SK-N-SH (cell line): Measurements from ENCODE around the gene ZNF646. TPM values are rescaled to one million over a fixed set of nuclear protein-coding genes. Genes with fewer than 3 reads are reported as not detected.

Experiments
- CTCF ChIA-PET: fragments of 300-600, 350-600 bp; formaldehyde crosslinking; extraction: SDS; loops from one replicate; lab custom pipeline; 2021; lab: Yijun Ruan, JAX
- POLR2A ChIA-PET: fragments of 350-600 bp; sonication (Branson Sonifier 250); formaldehyde crosslinking; extraction: SDS; loops from one replicate; lab custom pipeline; 2020; ENCODE audit warnings: antibody characterized with exemption, inconsistent platforms; lab: Yijun Ruan, JAX
- DNase-seq: peaks from one replicate; pipeline ENCODE4 v3.0.0; 2012
- H2AFZ ChIP-seq: fragments of 200-600 bp; sonication (generic); 2 replicates; pipeline ENCODE4 v1.8.1; 2016; ENCODE audit warnings: antibody characterized with exemption, mild to moderate bottlenecking, low read depth
- H3F3A ChIP-seq: fragments of 200-600 bp; sonication (generic); replicated peaks from 2 replicates; pipeline ENCODE3; 2016; ENCODE audit warnings: antibody characterized with exemption, mild to moderate bottlenecking; ENCODE audit not compliant: insufficient read depth
- H3K27ac ChIP-seq, 2 experiments: fragments of 200-500 bp in 1 of 2; fragments of 200-600 bp in 1 of 2; sonication (Bioruptor generic) in 1 of 2; sonication (generic), shearing (Covaris generic) in 1 of 2; 2 replicates each; pipeline versions ENCODE4 v1.5.1 to v1.6.1; 2014 to 2016; ENCODE audit warnings: low read depth in 2 of 2, inconsistent platforms in 1 of 2, low read length in 1 of 2, mild to moderate bottlenecking in 1 of 2, mixed read lengths in 1 of 2
- H3K27me3 ChIP-seq: fragments of 200-600 bp; sonication (generic), shearing (Covaris generic); 2 replicates; pipeline ENCODE4 v1.6.1; 2016; ENCODE audit warnings: mixed run types; ENCODE audit not compliant: insufficient read depth
- H3K36me3 ChIP-seq, 2 experiments: fragments of 200-500 bp in 1 of 2; fragments of 200-600 bp in 1 of 2; sonication (Bioruptor generic) in 1 of 2; sonication (generic) in 1 of 2; replicated peaks in 1 of 2; 2 replicates each; pipeline versions ENCODE3 to v1.5.1; 2014 to 2016; ENCODE audit warnings: low read length in 1 of 2, mild to moderate bottlenecking in 1 of 2; ENCODE audit not compliant: insufficient read depth in 2 of 2, control insufficient read depth in 1 of 2
- H3K4me1 ChIP-seq, 2 experiments: fragments of 200-500 bp in 1 of 2; fragments of 200-600 bp in 1 of 2; sonication (Bioruptor generic) in 1 of 2; sonication (generic), shearing (Covaris generic) in 1 of 2; 2 replicates each; pipeline versions ENCODE4 v1.5.1 to v1.6.1; 2014 to 2016; ENCODE audit warnings: low read depth in 1 of 2, low read length in 1 of 2, mixed run types in 1 of 2; ENCODE audit not compliant: insufficient read depth in 2 of 2, control insufficient read depth in 1 of 2
- H3K4me2 ChIP-seq: fragments of 200-600 bp; sonication (generic), shearing (Covaris generic); 2 replicates; pipeline ENCODE4 v1.6.1; 2017; ENCODE audit warnings: mixed run types
- H3K4me3 ChIP-seq, 2 experiments: fragments of 200-500 bp in 1 of 2; fragments of 200-600 bp in 1 of 2; sonication (Bioruptor generic) in 1 of 2; sonication (generic), shearing (Covaris generic) in 1 of 2; 2 replicates each; pipeline versions ENCODE4 v1.5.1 to v1.8.1; 2014 to 2016; ENCODE audit warnings: low read depth in 2 of 2, inconsistent platforms in 1 of 2, low read length in 1 of 2, mild to moderate bottlenecking in 1 of 2, mixed read lengths in 1 of 2, moderate library complexity in 1 of 2
- H3K79me2 ChIP-seq: fragments of 200-600 bp; sonication (generic); 2 replicates; pipeline ENCODE4 v1.8.1; 2017; ENCODE audit warnings: mild to moderate bottlenecking; ENCODE audit not compliant: insufficient read depth
- H3K9ac ChIP-seq: fragments of 200-600 bp; sonication (generic); 2 replicates; pipeline ENCODE4 v1.6.1; 2017; ENCODE audit warnings: mixed run types
- H3K9me2 ChIP-seq: fragments of 200-600 bp; sonication (generic); 2 replicates; pipeline ENCODE4 v1.6.1; 2017; ENCODE audit warnings: mixed run types
- H3K9me3 ChIP-seq: fragments of 200-600 bp; sonication (generic); 2 replicates; pipeline ENCODE4 v1.6.1; 2017; ENCODE audit warnings: mixed run types, mild to moderate bottlenecking, moderate library complexity
- H4K20me1 ChIP-seq: fragments of 200-600 bp; sonication (generic); 2 replicates; pipeline ENCODE4 v1.6.1; 2017; ENCODE audit warnings: mild to moderate bottlenecking, mixed run types; ENCODE audit not compliant: insufficient read depth
- CHD2 ChIP-seq: fragments of 150-350 bp; IDR thresholded peaks from 2 replicates; pipeline ENCODE4 v1.6.1; 2018; ENCODE audit warnings: low read length; ENCODE audit not compliant: partially characterized antibody
- CTCF ChIP-seq: fragments of 200-600 bp; sonication (generic); IDR thresholded peaks from 2 replicates; pipeline ENCODE4 v1.6.1; 2017; ENCODE audit warnings: antibody characterized with exemption, mild to moderate bottlenecking, moderate library complexity
- EZH2phosphoT487 ChIP-seq: fragments of 200-600 bp; sonication (generic); IDR thresholded peaks from 2 replicates; pipeline ENCODE4 v1.6.1; 2017; ENCODE audit warnings: low read depth, mixed run types, mild to moderate bottlenecking, antibody characterized with exemption, moderate library complexity, borderline replicate concordance
- FOSL2 ChIP-seq: IDR thresholded peaks from 2 replicates; pipeline ENCODE4 v1.4.0; 2012; ENCODE audit warnings: low read depth, mild to moderate bottlenecking, moderate library complexity, borderline replicate concordance
- JUND ChIP-seq: IDR thresholded peaks from 2 replicates; pipeline ENCODE4 v1.4.0; 2012
- MAX ChIP-seq: IDR thresholded peaks from 2 replicates; pipeline ENCODE4 v1.4.0; 2012; ENCODE audit warnings: low read depth
- NFIC ChIP-seq: IDR thresholded peaks from 2 replicates; pipeline ENCODE4 v1.4.0; 2012; ENCODE audit warnings: borderline replicate concordance
- NRF1 ChIP-seq: IDR thresholded peaks from 2 replicates; pipeline ENCODE4 v1.6.1; 2012; ENCODE audit warnings: low read depth, mild to moderate bottlenecking, low read length
- PBX3 ChIP-seq: IDR thresholded peaks from 2 replicates; pipeline ENCODE4; 2012
- REST ChIP-seq: IDR thresholded peaks from 2 replicates; pipeline ENCODE4 v1.6.1; 2012; ENCODE audit warnings: mild to moderate bottlenecking, low read depth, low read length, moderate library complexity
- RXRA ChIP-seq: IDR thresholded peaks from 2 replicates; pipeline ENCODE4 v1.4.0; 2012; ENCODE audit warnings: low read depth, mild to moderate bottlenecking, borderline replicate concordance
- SIN3A ChIP-seq: IDR thresholded peaks from 2 replicates; pipeline ENCODE4 v1.6.1; 2012; ENCODE audit warnings: low read depth, mild to moderate bottlenecking, low read length, moderate library complexity, borderline replicate concordance
- SMC3 ChIP-seq: IDR thresholded peaks from 2 replicates; pipeline ENCODE4 v1.6.1; 2012; ENCODE audit warnings: low read depth, low read length, improper control_type of control experiment
- TEAD4 ChIP-seq: IDR thresholded peaks from 2 replicates; pipeline ENCODE4 v1.4.0; 2012; ENCODE audit warnings: mild to moderate bottlenecking, borderline replicate concordance; ENCODE audit not compliant: insufficient read depth
- YY1 ChIP-seq: IDR thresholded peaks from 2 replicates; pipeline ENCODE4 v1.4.0; 2012; ENCODE audit warnings: low read depth, mild to moderate bottlenecking
- WGBS: methylation state at CpG from one replicate; pipeline ENCODE4 v1.1.6; 2017; ENCODE audit warnings: low lambda C conversion rate; 5-methylcytosine and 5-hydroxymethylcytosine counted together
- polyA plus RNA-seq, 3 experiments: library from polyadenylated mRNA; depleted of rRNA; stranded (reverse); fragments of >200 nt; gene quantifications; 2 replicates each; pipeline ENCODE4 v1.2.3, GENCODE V29; 2012

ZNF646 gene
- polyA plus RNA-seq, 1 of the 3 experiments (the other 2 are of a cell fraction), result 3.4 TPM

- TF ChIP-seq REST (no peak), SIN3A (no peak), MAX (no peak), TEAD4 (no peak), YY1 (no peak), RXRA (no peak)
Observed at GRCh38 chr16:31085873-31086628, 11.8 kb downstream of the ZNF646 start (continued).

GRCh38 chr16:31086629-31086906 is 12.3 kb downstream of the ZNF646 start:
- H3K79me2 ChIP-seq, result peaks cover 39% of the 10 kb centered on the region
- POLR2A ChIA-PET, result interaction anchor here (0.9 to 2.1 kb wide), 3 partner anchors 7 to 31 kb away, joined by 3 to 5 read pairs (median 5); partner anchors contain the start of genes KAT8 and ZNF668

More at GRCh38 chr16:31086629-31086906, 12.3 kb downstream of the ZNF646 start:
- H2AFZ ChIP-seq, result no peak overlapping the region
- H3K9me2 ChIP-seq, result no peaks in the 10 kb centered on the region
- no peak for DNase-seq
- H3K4me2 ChIP-seq, result no peak overlapping the region
- TF ChIP-seq NRF1 (no peak), SIN3A (no peak), EZH2phosphoT487 (no peak), RXRA (no peak), FOSL2 (no peak), JUND (no peak), CHD2 (no peak), PBX3 (no peak), NFIC (no peak), SMC3 (no peak), CTCF (no peak)
- TF ChIP-seq, all 33 proteins: peak for 0
- peaks cover 0 to 8% of the 10 kb centered on the region in 2 experiments; a peak in 2 of 4 replicates for H3K4me1 ChIP-seq
- H3K27me3 ChIP-seq, result no peaks in the 10 kb centered on the region
- no peak overlapping the region for H3K9ac ChIP-seq
- WGBS, result no CpG with 5 or more reads among the region's 6 CpGs
- no peak overlapping the region for H3K27ac ChIP-seq
- no peaks in the 10 kb centered on the region for H3F3A ChIP-seq
- H3K9me3 ChIP-seq, result no peaks in the 10 kb centered on the region
- H3K4me3 ChIP-seq, result no peak overlapping the region
- H4K20me1 ChIP-seq, result peaks cover 7% of the 10 kb centered on the region; the same call in 1 of the 2 replicates
- CTCF ChIA-PET, result interaction anchor here (3.0 kb wide), 1 partner anchor 56 kb away, joined by 12 read pairs; no protein-coding TSS in a partner anchor
- H3K36me3 ChIP-seq, result peaks cover 12 to 31% of the 10 kb centered on the region in 2 experiments
